ENCODE data around the gene ARSG. TPM values are rescaled to one million over a fixed set of nuclear protein-coding genes. Genes with fewer than 3 reads are reported as not detected.

ARSG gene
- total and polyA plus RNA-seq, 2 of the 8 experiments (the other 6 are each of a cell fraction or from before 2014, with no cell fraction given): 3.3 to 4.0 TPM

DNA sequence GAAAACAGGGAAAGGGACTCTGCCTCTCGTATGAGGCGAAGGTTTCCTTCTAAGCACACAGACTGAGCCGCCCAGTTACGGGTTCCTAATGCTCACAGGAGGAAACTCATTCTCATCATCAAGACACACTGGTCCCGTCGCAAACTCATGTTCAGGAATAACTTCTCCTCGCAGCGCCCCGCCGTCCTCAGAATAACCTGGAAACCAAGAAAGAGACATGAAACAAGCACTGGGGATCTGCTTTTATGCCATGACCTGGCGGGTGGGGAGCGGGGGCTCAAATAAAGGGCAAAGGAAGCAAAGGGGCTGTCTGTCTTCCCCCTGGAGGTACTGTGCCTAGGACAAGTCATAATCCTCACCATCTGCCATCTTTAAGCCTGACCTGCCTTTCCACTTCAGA lies 134.7 kb downstream of the ARSG start:
- no peak overlapping the region for H3K4me2 ChIP-seq (ENCODE audit: insufficient read depth in 1 of 2, low read depth in 2 of 2, low read length in 2 of 2)
- no peak overlapping the region for H4K5ac ChIP-seq (ENCODE audit: insufficient read length, low read depth, low read length)
- H3K4me3 ChIP-seq (ENCODE audit: extremely low read depth in 1 of 4, insufficient read depth in 2 of 4, low read depth in 3 of 4, low read length in 4 of 4): no peak overlapping the region
- H3K23ac ChIP-seq (ENCODE audit: insufficient read length): no peak overlapping the region
- H3K9ac ChIP-seq (replicated peaks in 1 of 4; ENCODE audit: extremely low read depth in 1 of 4, low read depth in 3 of 4, low read length in 3 of 4): no peak overlapping the region
- no peak for DNase-seq (ENCODE audit: low read depth in 1 of 2, low spot score in 2 of 2)
- H3K79me2 ChIP-seq (ENCODE audit: control insufficient read depth in 1 of 2, insufficient read depth in 2 of 2, low read length in 2 of 2): no peaks in the 10 kb centered on the region
- no peak overlapping the region for H2BK12ac ChIP-seq (ENCODE audit: low read depth, low read length)
- WGBS, 2 experiments (ENCODE audit: extremely low coverage in 1 of 2, insufficient coverage in 1 of 2, insufficient read length in 1 of 2, insufficient replicate concordance in 2 of 2, low coverage in 1 of 2, low lambda C conversion rate in 2 of 2, missing lambda C conversion rate in 1 of 2): 86% methylated on average over 12 of the region's 12 CpGs; no CpG with 5 or more reads in 1 of the 2 experiments
- H3K23me2 ChIP-seq (ENCODE audit: low read depth, low read length): no peaks in the 10 kb centered on the region
- H3K4me1 ChIP-seq (replicated peaks in 1 of 4; ENCODE audit: control insufficient read depth in 3 of 4, insufficient read depth in 4 of 4, low read length in 3 of 4): peaks cover 0 to 5% (median under 1%) of the 10 kb centered on the region in 4 experiments; a peak in 4 of 7 replicates
- no peak overlapping the region for H2BK5ac ChIP-seq (ENCODE audit: low read depth, low read length)
- H3K18ac ChIP-seq (ENCODE audit: extremely low read depth, low read length): no peak overlapping the region
- H2BK20ac ChIP-seq (ENCODE audit: low read length): no peak overlapping the region
- H3K36me3 ChIP-seq (ENCODE audit: control insufficient read depth in 2 of 4, insufficient read depth in 4 of 4, low read length in 3 of 4): peaks cover 0 to 3% (median 1%) of the 10 kb centered on the region in 4 experiments; a peak in 4 of 8 replicates
- FAIRE-seq: no peak
- no peak overlapping the region for H3K14ac ChIP-seq (ENCODE audit: insufficient read length)
- no peak overlapping the region for H4K91ac ChIP-seq (replicated peaks; ENCODE audit: insufficient read length, low read length)
- no peaks in the 10 kb centered on the region for H3K79me1 ChIP-seq (ENCODE audit: low read depth, low read length)
- no peak for TF ChIP-seq SIN3A (conservative IDR thresholded peaks at IDR 0.05 in 1 of 2, IDR thresholded peaks at IDR 0.05 in 1 of 2; ENCODE audit: low read depth in 1 of 2, low read length in 2 of 2)
- TF ChIP-seq YY1 (IDR thresholded peaks at IDR 0.05; ENCODE audit: low read depth, low read length): no peak
- no peak for TF ChIP-seq BACH1 (IDR thresholded peaks at IDR 0.05; ENCODE audit: low read length)
- no peak for TF ChIP-seq RFX5 (IDR thresholded peaks at IDR 0.05; ENCODE audit: borderline replicate concordance, low read depth, low read length)
- no peak for TF ChIP-seq HDAC2 (IDR thresholded peaks at IDR 0.05; ENCODE audit: borderline replicate concordance in 1 of 2, low read depth in 2 of 2, low read length in 2 of 2)
- TF ChIP-seq USF2 (IDR thresholded peaks at IDR 0.05; ENCODE audit: low read length): no peak
- no peak for TF ChIP-seq MAFK (IDR thresholded peaks at IDR 0.05; ENCODE audit: low read depth, low read length)
- TF ChIP-seq BRCA1 (IDR thresholded peaks at IDR 0.05; ENCODE audit: low read depth, low read length): no peak
- no peak for TF ChIP-seq TAF7 (optimal IDR thresholded peaks at IDR 0.05; ENCODE audit: borderline replicate concordance, low read depth, low read length)
- TF ChIP-seq SP1 (IDR thresholded peaks at IDR 0.05; ENCODE audit: low read depth, low read length): no peak
- TF ChIP-seq JUN (IDR thresholded peaks at IDR 0.05; ENCODE audit: low read depth, low read length): no peak
- no peak for TF ChIP-seq PHF8 (conservative IDR thresholded peaks at IDR 0.05; ENCODE audit: low read depth, low read length)
- TF ChIP-seq SRF (IDR thresholded peaks at IDR 0.05; ENCODE audit: low read depth, low read length): no peak
- TF ChIP-seq SP4 (IDR thresholded peaks at IDR 0.05; ENCODE audit: low read length): no peak
- no peaks in the 10 kb centered on the region for H4K20me1 ChIP-seq (replicated peaks in 1 of 2; ENCODE audit: control insufficient read depth in 1 of 2, insufficient read depth in 2 of 2, low read length in 2 of 2)
- no peak overlapping the region for H4K8ac ChIP-seq (ENCODE audit: extremely low read depth, insufficient read depth, low read length)
- ChIA-PET CTCF (ENCODE audit: partially characterized antibody) (interaction anchor here (0.6 to 1.7 kb wide), 6 partner anchors 11 to 1599 kb away, joined by 3 to 5 read pairs (median 4); no protein-coding TSS in a partner anchor), POLR2A (ENCODE audit: partially characterized antibody) (interaction anchor here (0.9 kb wide), 1 partner anchor 136 kb away, joined by 3 read pairs; the partner anchor contains the start of gene SLC16A6)
- H3K4ac ChIP-seq (replicated peaks; ENCODE audit: insufficient read length, low read depth, low read length): no peak overlapping the region
- H3K27me3 ChIP-seq (replicated peaks in 1 of 4; ENCODE audit: control insufficient read depth in 3 of 4, extremely low read depth in 1 of 4, insufficient read depth in 3 of 4, low read length in 3 of 4): no peaks in the 10 kb centered on the region
- H3K27ac ChIP-seq (ENCODE audit: low read depth, low read length): no peak overlapping the region
- H2AK5ac ChIP-seq (ENCODE audit: low read depth, low read length): no peak overlapping the region
- no peak overlapping the region for H2AFZ ChIP-seq (ENCODE audit: low read length)
- no peak overlapping the region for H3K56ac ChIP-seq (replicated peaks; ENCODE audit: insufficient read length, low read depth, low read length)
- no peaks in the 10 kb centered on the region for H3K9me3 ChIP-seq (ENCODE audit: insufficient read depth in 2 of 2, low read depth in 1 of 2, low read length in 1 of 2)
- H2BK15ac ChIP-seq (ENCODE audit: low read length): no peak overlapping the region
- H2BK120ac ChIP-seq (replicated peaks; ENCODE audit: low read depth, low read length): no peak overlapping the region

Measured in H1 (cell line).